HG02678 (cell line): Measurements from ENCODE around the gene PHKG1.
"Not testable (repeated sequence)": the region's sequence is repeated elsewhere in the genome, so short reads cannot be mapped to it uniquely, and the experiment has no call there.

Experiments
- ATAC-seq: cut with Tn5 transposase; IDR thresholded peaks from one replicate; pipeline ENCODE4 v1.9.1; 2021; ENCODE audit warnings: mild to moderate bottlenecking, moderate library complexity; ENCODE audit not compliant: unreplicated experiment

PHKG1 gene

DNA sequence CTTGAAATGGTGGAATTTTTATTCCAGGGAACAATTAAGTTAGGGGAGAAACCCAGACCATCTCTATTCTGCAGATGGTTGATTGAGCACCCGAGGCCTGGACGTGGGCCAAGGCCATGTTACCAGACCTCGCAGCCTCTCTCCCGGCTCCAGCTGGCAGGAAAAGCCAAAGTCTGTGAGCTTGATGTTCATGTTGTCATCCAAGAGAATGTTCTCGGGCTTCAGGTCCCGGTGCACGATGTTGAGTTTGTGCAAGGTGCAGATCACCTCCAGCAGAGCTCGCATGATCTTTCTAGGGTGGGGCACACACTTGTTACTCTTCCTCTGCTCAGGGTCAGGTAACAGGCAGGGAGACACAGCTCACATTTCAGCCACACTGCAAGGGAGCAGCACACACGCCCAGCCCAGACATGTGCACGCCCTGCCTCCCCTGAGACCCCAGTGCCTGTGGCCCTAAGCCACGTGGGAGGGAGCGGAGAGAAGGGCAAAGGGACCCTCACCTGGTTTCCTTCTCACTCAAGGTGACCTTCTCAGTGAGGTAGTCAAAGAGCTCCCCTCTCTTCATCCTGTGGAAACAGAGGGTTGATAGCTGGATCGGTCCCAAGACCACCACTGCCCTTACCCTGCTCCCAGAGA, 9.5 kb downstream of the PHKG1 start:
- ATAC-seq, result no peak

DNA sequence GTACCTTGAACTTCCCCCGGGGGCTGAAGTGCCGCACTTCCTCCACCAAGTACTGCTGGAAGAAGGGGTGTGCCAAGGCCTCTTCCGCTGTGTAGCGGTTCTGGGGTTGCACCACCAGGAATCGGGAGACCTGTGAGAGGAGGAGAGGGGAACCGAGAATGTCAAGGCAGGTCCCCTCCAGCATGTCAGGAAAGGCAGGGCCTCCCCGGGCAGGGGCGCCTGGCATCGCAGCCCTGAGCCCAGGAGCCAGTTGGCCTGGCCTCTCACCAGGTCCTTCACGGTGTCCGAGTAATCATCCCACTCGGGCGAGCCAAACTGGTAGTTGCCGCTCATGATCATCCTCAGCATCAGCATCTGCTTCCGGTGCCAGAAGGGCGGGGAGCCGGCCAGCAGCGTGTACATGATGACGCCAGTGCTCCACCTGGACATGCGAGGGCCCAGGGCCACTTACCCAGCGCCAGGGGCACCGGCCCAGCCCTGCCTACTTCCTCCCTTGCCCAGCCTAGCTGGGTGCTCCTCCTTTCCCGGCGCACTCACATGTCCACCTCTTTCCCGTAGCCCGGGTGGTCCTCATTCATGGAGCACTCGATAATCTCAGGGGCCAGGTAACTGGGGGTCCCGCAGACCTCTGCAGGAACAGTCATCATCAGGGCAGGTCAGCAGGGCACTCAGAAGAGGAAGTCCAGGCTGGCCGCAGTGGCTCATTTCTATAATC, 11.0 kb downstream of the PHKG1 start:
- ATAC-seq, result no peak

DNA sequence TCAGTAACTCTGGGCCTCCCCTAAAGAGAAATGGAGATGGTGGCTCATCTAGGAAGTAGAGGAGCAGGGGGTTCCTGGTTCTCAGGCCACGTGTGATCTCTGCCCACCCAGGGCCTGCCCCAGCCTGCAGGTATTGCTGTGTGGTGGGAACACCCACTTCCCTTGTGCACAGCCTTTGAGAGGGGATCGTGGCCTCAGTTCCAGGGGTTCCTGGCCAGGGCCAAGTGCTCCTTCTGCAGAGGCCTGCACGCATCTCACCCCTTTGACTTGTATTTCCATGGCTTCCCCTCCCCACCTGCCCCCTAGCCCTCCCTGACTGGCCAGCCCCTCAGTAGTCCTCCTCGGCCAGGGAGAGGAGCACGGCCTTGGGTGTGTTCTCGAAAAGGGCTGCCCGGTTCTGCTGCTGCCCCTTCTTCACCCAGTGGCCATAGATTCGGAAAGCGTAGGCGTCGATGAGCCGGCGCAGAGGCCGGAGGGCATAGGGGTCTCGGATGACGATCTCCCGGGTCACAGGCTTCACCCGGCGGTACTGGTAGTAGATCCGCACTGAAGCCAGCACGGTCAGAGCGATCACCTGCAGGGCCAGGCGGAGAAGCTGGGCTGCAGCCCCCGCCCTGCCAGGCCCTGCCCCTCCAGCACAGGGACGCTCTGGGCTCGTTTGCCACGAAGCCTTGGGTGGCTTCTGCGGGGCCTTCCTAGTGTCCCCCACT, 11.9 kb downstream of the PHKG1 start:
- ATAC-seq, result not testable (repeated sequence)

DNA sequence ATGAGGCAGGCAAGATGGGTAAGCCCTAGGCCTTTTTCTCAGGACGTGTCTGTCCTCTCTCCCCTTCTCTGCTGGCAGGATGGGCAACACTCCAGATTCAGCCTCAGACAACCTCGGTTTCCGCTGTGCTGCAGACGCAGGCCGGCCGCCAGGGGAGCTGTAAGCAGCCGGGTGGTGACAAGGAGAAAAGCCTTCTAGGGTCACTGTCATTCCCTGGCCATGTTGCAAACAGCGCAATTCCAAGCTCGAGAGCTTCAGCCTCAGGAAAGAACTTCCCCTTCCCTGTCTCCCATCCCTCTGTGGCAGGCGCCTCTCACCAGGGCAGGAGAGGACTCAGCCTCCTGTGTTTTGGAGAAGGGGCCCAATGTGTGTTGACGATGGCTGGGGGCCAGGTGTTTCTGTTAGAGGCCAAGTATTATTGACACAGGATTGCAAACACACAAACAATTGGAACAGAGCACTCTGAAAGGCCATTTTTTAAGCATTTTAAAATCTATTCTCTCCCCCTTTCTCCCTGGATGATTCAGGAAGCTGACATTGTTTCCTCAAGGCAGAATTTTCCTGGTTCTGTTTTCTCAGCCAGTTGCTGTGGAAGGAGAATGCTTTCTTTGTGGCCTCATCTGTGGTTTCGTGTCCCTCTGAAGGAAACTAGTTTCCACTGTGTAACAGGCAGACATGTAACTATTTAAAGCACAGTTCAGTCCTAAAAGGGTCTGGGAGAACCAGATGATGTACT, 13.1 kb downstream of the PHKG1 start:
- no peak for ATAC-seq

DNA sequence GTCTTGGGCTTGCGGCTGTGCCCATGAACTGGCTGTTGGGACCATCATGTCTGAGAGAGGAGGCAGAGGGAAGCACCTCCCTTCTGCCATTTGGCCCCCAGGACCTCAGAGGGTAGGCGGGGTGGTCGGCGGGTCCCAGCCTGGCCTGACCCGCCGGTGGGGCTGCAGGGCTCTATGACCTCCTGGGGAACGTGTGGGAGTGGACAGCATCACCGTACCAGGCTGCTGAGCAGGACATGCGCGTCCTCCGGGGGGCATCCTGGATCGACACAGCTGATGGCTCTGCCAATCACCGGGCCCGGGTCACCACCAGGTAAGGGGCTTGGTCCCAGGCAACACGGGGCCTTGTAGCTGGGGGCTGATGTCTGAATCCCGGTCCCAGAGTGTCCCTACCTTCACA, 14.6 kb downstream of the PHKG1 start:
- ATAC-seq, result no peak

DNA sequence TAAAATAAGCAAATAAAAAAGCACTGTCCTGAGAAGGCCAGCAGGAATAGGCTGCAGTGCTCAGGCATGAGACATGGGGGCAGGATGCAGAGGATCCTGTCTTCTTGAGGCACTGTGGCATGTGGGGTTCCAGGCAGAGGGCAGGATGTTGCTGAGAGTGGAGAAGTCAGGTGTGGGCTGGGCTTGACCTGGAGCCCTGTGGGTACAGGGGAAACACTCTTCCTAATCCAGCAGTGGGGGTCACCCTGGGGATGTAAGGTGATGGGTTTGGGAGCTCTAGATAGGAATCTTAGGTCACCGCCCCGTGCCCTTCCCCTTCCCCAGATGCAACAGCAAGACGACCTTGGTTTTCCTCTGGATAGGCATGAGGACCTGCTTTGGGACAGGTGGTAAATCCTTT, 15.1 kb downstream of the PHKG1 start:
- no peak for ATAC-seq

DNA sequence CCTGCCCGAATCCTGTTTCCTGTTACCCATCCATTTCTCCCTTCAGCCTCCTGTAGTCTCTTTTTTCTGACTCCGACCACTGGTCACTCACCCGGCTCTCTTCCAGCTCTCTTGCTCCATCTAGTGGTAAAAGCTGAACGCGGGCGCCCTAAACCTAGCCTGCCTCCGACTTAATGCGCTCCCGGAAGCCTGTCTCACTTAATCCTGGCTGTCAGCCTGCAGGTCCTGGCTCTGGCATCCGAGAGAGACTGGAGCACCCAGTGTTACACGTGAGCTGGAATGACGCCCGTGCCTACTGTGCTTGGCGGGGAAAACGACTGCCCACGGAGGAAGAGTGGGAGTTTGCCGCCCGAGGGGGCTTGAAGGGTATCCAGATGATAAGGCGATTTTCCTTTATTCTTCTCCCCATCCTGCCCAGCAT, 18.4 kb downstream of the PHKG1 start:
- peak; percentile 93 for ATAC-seq

DNA sequence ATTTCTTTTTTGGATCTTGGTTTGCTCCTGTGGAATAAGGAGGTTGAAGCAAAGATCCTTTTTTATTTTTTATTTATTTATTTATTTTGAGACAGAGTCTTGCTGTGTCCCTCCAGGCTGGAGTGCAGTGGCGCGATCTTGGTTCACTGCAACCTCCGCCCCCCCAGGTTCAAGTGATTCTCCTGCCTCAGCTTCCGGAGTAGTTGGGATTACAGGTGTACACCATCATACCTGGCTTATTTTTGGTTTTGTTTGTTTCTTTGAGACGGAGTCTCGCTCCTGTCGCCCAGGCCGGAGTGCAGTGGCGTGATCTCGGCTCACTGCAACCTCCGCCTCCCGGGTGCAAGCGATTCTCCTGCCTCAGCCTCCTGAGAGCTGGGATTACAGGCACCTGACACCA, 26.4 kb downstream of the PHKG1 start:
- ATAC-seq, result not testable (repeated sequence)

DNA sequence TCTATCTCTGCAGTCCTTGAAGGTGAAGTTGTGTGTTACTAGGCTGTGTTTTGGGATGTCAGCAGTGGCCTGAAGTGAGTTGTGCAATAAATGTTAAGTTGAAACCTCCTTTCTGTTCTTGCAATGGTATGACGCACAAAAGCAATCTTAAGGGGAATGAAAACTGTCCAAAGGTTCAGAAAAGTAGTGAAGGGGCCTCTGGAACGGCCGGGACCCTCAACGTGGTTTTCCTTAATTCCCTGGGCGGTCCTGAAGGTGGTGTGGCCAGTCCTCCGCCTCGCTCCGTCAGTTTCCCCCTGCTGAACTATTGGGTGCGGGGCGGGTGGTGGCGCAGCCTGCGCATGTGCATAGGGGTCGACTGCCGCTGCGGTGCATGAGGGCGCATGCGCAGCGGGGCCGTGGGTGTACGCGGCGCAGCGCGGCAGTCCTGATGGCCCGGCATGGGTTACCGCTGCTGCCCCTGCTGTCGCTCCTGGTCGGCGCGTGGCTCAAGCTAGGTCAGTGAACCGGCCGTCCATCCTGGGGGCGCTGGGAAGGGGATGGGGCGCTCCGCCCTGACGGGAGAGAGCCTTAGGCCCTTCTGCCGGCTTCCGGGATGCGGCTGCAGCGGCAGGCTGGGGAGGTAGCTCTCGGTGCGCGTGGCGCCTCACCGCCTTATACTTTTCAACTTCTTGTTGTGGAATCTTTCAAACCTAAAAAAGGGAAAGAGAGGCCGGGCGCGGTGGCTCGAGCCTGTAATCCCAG, 28.7 kb downstream of the PHKG1 start, which contains the start of gene SUMF2:
Gene SUMF2 (plus strand): TSS at position 405 of the 744 bp plus-strand sequence. CDS start 26 bp downstream, at position 431.
- ATAC-seq, result peak; percentile 93

DNA sequence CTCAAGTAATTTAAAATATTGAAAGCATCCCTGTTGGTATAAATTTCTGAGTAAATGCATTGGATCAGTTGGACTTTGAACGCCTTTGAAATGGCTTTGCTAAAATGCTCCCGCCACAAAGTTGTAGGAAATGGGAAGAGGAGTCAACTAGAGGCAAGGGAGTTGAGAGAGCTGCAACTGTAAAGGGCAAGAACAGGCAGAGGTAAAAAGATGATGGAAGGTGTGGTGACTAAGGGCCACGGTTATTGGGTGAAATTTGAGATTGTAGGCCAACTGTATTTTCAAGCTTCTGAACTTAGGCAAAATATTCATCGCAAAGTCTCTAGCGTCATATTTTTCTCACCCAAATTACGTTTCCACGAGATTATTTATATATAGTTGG, 29.3 kb downstream of the PHKG1 start:
- no peak for ATAC-seq

DNA sequence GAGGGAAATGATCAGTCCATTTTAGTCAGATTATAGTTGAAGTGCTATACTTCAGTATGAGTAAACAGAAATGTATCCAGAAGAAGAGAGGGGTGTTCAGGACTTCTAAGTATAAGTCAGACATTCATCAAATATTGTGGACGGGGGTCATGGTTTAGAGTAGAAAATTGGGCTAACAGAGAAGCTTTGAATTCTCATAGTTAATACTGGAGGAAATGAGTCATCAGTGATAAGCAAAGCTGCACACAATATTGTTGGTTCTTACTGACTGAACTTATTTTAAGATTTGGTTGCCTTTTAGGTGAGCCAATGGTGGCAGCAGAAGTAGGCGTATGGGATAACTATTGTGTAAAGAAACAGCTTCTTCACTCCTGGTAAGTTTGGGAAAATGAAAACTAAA, 30.4 kb downstream of the PHKG1 start:
- no peak for ATAC-seq

DNA sequence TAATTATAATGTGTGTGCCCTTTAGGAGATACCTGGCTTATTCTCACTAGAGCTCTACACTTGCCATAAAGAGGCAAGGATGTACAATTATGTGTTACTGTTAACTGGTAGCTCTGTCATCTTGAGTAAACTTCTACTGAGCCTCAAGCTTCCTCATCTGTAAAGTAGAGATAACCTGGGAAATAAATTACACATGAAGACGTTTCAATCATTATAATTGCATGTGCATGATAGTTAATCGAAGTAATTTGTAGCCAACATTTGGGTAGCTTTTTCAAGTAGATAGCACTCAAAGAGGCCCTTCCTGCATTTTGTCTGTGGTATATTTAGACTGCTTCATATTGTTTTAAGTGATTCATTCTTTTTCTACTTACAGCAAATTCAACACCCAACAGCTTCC, 38.8 kb downstream of the PHKG1 start:
- no peak for ATAC-seq

DNA sequence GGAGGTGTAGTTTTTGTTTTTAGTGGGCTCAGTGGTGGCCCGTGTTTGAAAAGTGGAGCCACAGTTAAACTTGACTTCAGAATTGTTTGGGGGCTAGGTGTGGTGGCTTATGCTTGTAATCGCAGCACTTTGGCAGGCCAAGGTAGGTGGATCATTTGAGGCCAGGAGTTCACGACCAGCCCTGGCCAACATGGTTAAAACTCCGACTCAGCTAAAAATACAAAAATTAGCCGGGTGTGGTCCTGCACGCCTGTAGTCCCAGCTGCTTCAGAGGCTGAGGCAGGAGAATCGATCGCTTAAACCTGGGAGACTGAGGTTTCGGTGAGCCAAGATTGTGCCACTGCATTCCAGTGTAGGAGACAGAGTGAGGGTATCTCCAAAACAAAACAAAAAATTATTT, 39.4 kb downstream of the PHKG1 start:
- no peak for ATAC-seq

DNA sequence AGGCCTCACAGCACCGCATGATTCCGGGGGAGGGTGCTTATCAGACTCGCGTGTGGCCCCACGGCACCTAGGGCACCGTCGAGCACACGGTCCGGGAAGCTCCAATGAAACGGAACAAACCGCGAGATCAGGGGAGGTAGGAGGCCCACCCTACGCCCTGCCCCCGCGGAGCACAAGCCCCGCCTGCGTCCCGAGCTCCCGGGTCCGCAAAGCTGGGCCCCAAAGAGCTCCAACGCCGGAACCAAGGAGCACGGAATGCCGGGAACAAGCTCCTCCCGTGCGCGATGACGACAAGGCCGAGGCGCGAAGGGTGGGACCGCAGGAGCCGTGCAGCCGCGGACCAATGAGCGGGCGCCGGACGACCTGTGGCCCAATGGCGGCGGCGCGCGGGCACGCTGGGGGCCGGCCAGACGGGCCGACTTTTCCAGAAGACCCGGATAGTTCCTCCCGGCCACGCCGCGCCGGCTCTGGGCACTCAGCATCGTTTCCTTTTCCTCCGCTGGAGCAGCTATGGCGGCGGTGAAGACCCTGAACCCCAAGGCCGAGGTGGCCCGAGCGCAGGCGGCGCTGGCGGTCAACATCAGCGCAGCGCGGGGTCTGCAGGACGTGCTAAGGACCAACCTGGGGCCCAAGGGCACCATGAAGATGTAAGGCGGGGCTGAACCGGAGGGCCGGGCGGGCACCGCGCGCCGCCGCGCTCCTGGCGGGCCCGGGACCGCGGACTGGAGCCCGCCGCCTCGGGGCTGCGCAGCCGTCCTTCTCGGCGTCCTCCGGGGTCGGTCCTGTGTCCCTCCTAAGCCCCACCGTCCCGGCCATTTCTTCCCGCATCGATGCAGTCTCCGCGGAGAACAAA, 41.2 kb downstream of the PHKG1 start, which contains the start of the genes CCT6A and PSPH:
Gene CCT6A (plus strand): TSS at position 427 of the 853 bp plus-strand sequence. CDS start 84 bp downstream, at position 511.
Gene PSPH (minus strand): TSS at position 106 of the 853 bp plus-strand sequence. CDS start 30,232 bp downstream, outside the sequence.
- peak; percentile 97 for ATAC-seq

DNA sequence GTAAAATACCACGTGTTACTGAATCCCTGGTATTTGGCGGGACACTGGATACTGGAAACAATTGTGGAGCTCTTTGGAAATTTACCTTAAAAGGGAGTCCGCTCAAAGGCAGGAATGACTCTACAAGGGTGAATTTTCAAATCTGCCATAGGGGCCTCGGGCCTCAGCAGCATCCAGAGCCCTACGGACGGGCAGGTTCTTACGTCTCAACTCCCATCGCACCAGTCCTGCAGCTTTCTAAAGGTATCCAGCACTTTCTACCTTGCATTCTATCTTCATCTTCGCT, 41.8 kb downstream of the PHKG1 start:
- no peak for ATAC-seq

DNA sequence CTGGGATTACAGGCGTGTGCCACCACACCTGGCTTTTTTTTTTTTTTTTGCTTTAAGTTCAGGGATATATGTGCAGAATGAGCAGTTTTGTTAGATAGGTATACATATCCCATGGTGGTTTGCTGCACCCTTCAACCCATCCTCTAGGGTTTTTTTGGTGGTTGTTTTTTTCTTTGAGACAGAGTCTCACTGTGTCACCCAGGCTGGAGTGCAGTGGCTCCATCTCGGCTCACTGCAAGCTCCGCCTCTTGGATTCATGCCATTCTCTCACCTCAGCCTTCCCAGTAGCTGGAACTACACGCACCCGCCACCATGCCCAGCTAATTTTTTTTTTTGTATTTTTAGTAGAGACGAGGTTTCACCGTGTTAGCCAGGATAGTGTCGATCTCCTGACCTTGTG, 44.0 kb downstream of the PHKG1 start:
- ATAC-seq, result not testable (repeated sequence)

DNA sequence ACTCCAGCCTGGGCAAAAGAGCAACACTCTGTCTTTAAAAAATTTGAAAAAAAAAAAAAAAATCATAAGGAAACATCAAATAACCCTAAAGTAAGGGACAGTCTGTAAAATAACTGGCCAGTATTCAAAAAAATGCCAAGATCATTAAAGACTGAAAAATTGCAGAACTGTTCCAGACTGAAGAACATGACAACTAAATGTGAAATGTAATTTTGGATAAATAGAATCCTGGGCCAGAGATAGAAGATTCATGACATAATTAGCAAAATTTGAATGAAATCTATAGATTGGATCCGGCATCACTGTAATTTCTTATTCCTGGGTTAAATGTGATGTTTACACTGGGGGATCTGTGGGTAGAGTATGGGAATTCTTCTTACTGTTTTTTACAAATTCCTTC, 44.5 kb downstream of the PHKG1 start:
- ATAC-seq, result no peak

DNA sequence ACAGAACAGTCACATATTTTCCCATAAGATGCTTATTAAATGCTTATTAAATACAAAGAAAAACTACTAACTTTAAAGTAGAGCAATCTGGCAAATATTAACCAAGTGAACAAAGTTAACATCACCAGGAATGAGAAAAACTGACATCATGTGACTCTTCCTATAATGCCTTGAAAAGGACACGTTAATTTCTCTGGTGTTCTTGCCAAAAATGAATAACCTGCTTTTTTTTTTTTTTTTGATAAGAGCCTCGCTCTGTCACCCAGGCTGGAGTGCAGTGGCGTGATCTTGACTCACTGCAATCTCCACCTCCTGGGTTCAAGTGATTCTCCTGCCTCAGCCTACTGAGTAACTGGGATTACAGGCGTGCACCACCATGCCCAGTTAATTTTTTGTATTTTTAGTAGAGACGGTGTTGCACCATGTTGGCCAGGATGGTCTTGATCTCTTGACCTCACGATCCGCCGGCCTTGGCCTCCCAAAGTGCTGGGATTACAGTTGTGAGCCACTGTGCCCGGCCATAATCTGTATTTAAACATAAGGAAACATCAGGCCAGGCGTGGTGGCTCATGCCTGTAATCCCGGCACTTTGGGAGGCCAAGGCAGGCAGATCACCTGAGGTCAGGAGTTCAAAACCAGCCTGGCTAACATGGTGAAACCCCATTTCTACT, 45.2 kb downstream of the PHKG1 start:
- ATAC-seq, result not testable (repeated sequence)
